HG02798 (cell line): Measurements from ENCODE around the gene NLE1.
A peak's percentile ranks its signal among the peaks of the same experiment; 100 is the strongest.
"Not testable (repeated sequence)": the region's sequence is repeated elsewhere in the genome, so short reads cannot be mapped to it uniquely, and the experiment has no call there.

Experiments used
- ATAC-seq: cut with Tn5 transposase; IDR thresholded peaks from one replicate; pipeline ENCODE4 v1.9.1; 2021; ENCODE audit warnings: mild to moderate bottlenecking; ENCODE audit not compliant: unreplicated experiment, poor library complexity

NLE1 gene

DNA sequence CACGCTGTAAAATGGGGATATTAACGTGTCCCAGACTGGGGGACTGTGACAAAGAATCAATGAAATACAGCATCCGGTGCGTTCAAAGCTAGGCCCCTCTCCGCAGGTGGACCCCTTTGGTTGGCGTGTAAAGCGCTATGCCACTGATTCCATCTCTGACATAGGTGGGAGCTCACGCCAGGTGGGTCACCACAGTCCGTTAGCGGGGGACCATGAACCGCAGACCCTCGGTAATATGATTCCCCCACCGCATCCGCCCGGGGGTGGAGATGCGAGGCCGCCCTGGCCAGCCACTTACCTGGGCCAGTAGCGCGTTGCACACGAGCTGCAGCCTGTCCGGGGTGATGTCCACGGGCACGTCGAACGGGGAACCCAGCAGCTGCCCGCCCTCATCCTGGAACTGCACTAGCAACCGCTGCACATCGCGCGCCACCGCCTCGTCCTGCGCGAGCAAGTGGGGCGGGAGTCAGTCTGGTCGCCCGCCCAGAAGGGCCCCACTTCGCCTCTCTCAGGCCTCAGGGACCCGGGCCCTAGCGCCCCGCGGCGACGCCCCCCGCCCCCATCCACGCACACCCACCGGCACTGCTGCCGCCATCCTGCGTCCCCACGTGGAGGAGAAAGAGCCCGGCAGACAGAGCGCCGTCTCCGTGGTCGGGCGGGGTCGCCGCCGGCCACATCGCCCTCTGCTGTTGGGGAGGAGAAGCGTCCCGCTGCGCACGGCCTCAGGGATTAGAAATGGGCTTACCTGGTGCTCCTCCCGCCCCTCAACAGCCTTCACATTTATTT is at the start of gene NLE1:
NLE1 (minus strand) TSS at position 623 of the 786 bp plus-strand sequence; CDS start at position 595, 28 bp downstream.
- peak; percentile 94 for ATAC-seq

DNA sequence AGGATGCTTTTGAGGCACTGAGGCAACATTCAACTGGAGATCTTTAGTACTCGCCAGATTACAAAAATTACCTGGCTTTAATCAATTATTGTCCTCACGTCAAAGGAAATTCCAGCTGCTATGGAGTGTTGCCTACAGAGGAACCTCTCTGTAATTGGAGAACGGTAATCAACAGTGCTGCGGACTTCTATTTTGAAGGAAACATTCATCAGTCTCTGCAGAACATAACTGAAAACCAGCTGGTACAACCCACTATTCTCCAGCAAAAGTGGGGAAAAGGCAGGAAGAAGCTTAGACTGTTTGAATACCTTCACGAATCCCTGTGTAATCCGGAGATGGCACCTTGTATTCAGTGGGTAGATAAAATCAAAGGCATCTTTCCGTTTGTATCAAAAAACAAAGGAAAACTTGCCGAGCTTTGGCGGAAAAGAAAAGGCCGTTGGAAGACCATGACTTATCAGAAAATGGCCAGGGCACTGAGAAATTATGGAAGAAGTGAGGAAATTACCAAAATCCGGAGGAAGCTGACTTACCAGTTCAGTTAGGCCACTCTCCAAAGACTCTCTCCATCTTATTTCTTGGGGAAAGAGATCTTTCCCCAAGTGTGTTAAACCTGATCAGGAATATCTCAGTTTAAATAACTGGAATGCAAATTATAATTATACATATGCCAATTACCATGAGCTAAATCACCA is 49.0 kb upstream of the NLE1 start:
- no peak for ATAC-seq

DNA sequence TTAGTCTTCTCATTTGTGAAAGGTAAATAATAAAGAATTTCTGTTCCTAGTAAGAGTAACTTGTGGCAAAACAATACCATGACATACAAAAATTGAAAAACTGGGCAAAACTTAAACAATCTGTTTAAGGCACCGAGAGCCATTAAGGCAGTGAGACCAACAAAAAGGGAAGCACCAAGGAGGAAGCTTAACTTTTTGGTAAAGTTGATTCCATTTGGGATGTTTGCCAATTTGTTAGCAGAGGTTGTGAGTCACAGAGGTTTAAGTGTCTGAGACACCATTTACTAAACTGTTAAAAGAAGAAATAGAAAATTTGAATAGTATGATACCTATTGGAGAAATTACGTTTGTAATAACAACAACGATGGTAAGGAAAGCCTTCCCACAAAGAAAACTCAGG is 47.2 kb upstream of the NLE1 start:
- no peak for ATAC-seq

DNA sequence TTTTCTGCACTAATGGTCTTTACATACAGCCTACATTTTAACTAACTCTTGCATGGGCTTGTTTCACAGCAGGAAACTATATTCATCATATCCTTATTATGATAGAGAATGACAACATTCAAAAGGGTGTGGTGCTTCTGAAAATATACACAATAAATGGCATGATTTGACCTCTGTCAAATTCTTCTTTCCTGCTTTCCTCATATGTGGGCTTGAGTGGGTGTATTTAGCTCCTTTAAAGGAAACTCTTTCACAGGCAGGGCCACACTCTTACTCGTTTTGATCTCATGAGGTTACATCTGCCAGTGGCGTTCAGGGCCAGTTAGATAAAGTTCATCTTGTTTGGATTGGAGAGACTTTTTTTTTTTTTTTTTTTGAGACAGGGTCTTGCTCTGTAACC is 46.0 kb upstream of the NLE1 start:
- no peak for ATAC-seq

DNA sequence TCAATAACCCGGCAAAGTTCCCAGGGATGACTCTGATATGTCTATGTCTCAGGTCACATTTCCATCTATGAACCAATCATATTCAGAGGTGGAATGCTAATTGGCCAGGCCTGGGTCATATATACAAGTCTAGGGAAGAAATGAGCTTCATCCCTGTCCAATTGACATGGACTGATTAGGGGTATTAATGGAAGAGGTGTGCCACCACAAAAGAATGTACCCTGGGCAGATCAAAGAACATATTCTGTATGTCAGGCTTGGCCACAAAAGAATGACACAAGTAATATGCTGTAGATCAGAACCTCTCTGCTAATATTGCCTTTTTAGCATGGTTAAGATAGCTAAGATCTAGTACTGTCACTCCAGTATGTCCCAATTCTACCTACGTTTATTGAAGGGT is 45.4 kb upstream of the NLE1 start:
- ATAC-seq, result no peak

DNA sequence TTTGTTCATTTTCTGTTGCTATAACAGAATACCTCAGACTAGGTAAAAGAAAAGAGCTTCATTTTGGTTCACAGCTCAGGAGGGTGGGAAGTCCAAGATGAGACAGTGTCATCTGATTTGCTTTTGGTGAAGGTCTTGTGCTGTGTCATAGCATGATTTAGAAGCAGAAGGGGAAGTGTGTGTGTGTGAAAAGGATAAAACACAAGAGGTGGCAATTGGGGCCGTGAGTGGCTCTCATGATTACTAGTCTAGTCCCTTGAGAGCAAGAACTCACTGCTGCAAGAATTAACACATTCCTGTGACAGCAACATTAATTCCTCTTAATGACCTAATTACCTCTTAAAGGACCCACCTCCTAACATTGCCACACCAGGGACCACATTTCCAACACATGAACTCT is 43.7 kb upstream of the NLE1 start:
- no peak for ATAC-seq

DNA sequence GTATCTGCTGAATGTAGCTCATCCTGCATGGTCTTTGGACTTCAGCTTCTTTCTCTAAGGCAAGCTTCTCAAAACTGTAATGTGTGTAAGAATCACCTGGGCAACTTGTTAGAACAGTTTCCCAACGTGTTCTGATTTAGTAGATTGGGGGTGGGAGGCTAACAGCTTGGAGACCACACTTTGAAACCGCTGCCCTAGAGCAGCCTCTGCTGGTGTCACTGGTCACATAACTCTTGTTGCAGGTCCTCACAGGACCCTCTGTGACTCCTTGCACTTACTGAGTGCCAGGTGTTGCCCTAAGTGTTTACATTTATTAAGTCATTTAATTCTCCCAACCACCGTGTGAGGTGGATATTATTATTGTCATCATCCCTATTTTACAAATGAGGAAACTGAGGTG is 42.2 kb upstream of the NLE1 start:
- ATAC-seq, result no peak

DNA sequence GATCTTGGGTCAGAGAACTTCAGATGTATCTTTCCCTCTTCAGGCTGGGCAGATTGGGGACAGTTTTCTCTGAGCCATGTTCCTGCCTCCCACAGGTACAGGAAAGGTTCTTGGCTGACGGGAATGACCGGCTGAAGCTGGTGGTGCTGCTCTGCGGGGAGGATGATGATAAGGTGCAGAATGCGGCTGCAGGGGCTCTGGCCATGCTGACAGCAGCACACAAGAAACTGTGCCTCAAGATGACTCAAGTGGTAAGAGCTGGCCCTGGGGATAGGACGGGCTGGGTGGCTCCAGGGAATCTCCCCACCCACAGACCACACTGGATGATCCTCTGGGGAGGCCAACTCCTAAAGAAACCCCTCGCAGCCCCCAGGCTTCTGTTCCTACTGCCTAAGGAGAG is 41.2 kb upstream of the NLE1 start:
- ATAC-seq, result no peak

DNA sequence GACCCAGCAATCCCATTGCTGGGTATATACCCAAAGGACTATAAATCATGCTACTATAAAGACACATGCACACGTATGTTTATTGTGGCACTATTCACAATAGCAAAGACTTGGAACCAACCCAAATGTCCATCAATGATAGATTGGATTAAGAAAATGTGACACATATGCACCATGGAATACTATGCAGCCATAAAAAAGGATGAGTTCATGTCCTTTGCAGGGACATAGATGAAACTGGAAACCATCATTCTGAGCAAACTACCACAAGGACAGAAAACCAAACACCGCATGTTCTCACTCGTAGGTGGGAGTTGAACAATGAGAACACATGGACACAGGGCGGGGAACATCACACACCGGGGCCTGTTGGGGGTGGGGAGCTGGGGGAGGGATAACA is 37.3 kb upstream of the NLE1 start:
- ATAC-seq, result not testable (repeated sequence)

DNA sequence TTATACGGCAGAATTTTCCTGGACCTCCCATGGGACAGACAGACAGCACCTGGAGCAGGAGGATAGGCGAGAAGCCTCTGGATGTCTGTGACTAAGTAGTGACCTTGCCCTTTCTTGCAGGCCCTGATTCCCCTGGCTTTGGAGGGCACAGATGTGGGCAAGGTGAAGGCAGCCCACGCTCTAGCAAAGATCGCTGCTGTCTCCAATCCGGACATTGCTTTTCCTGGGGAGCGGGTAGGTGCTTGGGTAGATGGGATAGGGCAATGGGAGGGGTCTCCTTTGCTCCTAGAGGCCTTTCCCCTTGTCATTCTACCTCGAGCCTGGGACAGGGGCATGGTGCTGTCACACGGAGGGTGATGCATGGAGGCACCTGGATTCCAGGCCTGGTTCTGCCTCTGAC is 34.8 kb upstream of the NLE1 start:
- no peak for ATAC-seq

DNA sequence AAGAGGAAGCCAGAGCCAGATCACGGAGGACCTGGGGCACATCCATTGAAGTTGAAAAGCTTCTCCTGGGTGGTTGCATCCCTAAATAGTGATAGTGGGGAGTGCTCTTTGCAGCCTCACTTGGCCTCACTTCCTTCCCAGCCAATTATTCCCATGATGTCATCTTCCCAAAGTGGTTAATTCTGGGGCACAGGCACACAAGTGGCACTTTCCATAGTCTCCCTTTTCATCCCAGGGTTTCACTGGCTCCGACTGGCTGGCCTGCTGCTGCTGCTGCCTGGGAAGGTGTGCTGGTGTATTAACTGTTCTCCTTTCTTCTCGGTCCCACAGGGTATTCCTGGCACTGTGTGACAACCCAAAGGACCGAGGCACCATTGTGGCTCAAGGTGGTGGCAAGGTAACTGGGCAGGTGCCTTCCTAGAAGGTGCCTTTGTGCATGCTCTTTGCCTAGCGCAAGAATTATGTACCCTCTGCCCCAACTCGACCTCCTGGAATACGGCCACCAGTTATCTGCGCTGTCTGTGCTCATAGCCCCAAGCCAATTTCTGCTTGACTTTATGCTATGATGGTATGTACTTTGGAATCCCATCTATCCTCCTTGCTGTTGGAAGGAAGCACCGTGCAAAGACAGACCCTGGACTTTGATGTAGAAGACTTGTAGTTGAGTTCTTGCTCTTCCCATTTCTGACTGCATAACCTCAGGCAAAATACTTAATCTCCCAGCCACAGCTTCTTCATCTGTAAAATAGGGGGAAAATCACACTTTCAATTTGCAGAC is 33.7 kb upstream of the NLE1 start:
- no peak for ATAC-seq

DNA sequence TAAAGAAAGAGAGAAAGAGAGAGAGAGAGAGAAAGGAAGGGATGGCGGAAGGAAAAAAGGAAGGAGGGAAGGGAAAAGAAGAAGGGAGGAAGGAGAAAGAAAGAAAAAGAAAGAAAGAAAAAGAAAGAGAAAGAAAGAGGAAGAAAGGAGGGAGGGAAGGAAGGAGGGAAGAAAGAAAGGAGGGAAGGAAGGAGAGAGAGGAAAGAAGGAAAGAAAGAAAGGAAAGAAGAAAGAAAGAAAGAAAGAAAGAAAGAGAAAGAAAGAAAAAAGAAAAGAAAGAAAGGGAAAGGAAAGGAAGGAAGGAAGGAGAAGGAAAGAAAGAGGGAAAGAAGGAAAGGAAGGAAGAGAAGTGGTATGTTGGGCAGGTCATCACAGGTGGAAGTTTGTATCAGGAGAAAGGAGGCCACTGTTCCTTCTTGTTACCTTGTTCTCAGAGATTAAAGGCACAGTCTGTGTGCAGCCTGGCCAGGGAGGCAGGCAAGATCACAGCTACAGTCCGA is 32.8 kb upstream of the NLE1 start:
- no peak for ATAC-seq

DNA sequence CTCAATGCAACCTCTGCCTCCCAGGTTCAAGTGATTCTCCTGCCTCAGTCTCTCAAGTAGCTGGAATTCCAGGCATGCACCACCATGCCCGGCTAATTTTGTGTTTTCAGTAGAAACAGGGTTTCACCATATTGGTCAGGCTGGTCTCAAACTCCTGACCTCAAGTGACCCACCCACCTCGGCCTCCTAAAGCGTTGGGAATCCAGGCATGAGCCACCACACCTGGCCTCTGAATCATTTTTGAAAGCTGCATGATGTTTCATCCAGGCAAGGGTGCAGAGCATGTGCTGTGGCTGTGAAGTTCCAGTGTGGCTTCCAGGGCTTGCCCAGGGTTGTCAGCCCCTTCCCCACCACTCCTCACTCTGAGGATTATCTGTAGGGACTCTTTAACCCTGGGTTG is 30.2 kb upstream of the NLE1 start:
- ATAC-seq, result not testable (repeated sequence)

DNA sequence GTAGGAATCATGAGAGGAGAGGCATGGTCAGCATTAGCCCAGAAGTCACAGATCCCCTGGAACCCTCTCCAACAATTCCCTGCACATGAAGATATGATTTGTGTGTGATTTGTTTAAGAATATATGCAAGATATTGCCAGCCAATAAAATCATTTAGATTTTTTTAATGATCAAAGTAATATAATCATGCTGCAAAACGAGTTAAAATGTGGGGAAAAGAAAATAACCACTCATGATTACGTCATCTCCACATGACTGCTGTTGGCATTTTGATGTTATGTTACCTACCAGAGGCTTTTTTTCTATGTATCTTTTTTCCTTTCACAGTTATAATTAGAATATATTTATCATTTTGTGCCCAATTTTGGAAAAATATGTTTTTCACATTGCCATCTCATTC is 29.7 kb upstream of the NLE1 start:
- no peak for ATAC-seq

DNA sequence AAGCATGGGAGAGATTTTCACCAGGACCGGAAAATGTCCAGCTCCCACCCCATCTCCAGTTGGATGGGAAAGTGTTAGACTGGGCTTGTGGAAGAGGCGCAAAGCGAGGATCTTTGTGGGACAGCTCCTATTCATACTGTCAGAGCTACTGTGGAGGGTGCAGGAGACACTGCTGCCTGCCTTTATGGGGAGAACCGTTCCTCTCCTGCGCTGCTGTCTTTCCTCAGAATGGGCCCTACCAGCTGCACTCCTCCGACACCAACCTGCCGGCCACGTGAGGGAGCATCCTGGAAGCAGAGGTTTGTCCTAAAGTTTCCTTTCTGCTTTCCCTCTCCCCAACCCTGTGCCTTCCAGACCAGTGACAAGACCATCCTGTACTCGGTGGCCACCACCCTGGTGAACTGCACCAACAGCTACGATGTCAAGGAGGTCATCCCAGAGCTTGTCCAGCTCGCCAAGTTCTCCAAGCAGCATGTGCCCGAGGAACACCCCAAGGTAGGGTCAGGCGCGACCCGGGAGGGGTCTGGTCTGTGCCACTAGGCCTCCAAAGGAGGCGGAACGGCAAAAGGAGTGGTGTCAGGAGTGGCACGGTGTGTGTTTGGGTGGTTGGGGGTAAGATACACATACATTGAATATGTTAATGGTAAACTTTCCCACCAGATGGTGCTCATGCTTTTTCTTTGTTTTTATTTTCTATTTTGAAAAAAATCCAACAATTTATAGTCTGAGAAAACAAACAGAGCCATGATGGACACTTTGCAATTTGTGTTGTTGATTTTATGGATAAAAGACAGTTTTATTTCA is 29.1 kb upstream of the NLE1 start:
- ATAC-seq, result no peak

DNA sequence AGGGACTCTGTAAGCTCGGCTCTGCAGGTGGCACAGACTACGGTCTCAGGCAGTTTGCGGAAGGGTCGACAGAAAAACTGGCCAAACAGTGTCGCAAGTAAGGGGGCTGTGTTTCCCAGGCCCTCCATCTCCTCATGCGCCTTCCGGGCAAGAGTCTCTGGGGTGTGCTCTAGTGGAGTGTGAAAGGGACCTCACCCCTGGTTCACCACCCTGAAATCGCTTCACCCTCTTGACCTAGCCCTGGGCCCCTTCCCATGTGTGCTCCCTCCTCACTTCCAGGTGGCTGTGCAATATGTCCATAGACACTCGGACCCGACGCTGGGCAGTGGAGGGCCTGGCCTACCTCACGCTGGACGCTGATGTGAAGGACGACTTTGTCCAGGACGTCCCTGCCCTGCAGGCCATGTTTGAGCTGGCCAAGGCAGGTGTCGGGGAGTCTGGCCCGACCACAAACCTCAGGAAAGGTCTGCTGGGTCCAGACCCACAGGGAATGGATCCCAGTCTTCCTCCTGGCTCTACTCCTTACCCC is 27.8 kb upstream of the NLE1 start:
- no peak for ATAC-seq

DNA sequence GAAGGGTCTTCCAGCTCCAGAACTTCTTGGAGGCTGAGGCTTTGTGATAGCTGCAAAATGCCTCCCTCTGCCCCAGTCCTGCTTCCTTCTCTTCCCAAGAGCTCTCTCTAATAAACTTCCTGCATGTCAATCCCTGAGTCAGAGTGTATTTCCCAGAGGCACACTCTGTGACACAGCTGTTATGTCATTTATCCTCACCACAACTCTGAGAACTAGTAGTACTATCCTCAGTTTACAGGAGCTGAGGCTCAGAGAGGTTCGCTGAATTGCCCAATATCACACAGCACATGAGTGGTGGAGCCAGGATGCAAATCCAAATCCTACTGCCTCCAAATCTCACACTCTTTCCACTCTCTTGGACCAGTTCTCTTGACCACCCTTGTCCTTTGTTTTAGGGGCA is 25.6 kb upstream of the NLE1 start:
- ATAC-seq, result no peak

DNA sequence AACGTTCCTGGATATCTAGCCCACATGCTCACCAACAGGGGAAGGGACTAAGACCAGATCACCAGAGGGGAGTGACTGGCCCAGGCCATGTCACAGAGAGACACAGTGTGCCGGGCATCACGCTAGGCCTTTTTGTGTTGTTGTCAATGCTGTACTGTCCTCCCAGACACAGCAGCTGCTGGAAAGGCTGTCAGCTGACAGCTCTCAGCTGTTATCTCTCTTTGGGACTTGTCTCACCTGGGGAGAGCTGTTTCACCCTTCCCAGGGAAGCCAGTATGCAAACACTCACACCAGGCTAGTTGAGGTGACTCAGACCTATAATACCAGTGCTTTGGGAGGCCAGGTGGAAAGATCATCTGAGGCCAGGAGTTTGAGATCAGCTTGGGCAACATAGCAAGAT is 24.9 kb upstream of the NLE1 start:
- no peak for ATAC-seq

DNA sequence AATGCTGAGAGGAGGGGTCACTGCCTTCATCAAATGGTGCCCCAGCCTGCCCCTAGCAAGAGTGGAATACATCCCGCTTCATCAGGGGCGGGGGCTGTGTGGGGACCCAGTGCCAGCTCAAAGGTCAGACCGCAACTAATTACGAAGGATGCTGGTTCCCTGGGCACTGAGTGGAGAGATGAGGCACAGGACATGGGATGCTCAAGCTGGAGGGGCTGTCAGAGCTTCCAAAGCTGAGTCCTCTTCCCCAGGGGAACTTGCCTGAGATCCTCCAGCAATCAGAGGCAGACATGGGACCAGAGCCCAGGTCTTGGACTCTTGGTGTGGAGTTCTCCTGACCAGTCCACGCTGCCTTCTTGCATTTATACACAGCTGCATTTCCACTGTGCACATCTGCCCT is 24.4 kb upstream of the NLE1 start:
- ATAC-seq, result no peak

DNA sequence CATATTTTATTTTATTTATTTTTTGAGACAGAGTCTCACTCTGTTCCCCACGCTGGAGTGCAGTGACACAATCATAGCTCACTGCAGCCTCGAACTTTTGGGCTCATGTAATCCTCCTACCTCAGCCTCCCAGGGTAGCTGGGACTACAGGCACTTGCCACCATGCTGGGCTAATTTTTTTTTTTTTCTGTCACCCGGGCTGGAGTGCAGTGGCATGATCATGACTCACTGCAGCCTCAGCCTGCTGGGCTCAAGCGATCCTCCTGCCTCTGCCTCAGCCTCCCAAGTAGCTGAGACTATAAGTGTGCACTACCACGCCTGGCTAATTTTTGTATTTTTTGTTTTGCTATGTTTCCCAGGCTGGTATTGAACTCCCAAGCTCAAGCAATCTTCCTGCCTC is 22.6 kb upstream of the NLE1 start:
- ATAC-seq, result no peak
